Spleen (tissue), 7 donors: ENCODE results near the gene GMPS.

Experiments
- CTCF ChIP-seq, 11 experiments: fragments of 200-600 bp in 7 of 11; fragments of 450-650 bp in 4 of 11; sonication (generic) in 4 of 11; IDR thresholded peaks in 8 of 11; conservative IDR thresholded peaks in 3 of 11; 1 replicate in 7 of 11; 2 replicates in 4 of 11; pipeline versions ENCODE4 v1.4.0 to v1.8.0; 2016 to 2021; ENCODE audit warnings: antibody characterized with exemption in 11 of 11, inconsistent platforms in 4 of 11, mild to moderate bottlenecking in 1 of 11
- POLR2AphosphoS5 ChIP-seq, 3 donors: sonication (generic); formaldehyde crosslinking; IDR thresholded peaks; one replicate each; pipeline ENCODE4 v1.5.1; 2017; ENCODE audit warnings: antibody characterized with exemption in 3 of 3
- donor health status: DM: no; HTN: no; CAD: no; lungs with moderate emphysema.
- donor health status: DM: no; HTN: no; CAD: no.
- donor health status: DM: no; HTN: no; CAD: no.

DNA sequence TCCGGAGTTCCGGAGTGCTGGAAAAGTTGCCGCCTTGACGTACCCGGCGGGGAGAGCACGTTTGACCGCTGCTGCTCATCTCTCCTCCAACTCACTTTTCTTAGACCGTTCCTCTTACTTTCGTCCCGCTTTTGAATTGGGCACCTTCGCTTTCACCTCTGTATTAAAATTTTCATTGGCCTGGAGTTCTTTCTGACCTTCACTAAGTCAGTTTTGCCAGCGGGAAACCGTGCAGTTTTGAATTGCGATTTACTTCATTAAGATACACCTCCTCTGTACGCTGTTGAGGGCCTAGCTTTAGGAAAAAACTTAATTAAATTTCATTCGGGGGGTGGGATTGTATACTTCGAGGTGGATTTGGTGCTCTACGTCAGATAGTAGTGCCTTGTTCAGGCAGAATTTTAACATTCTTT, 1.3 kb downstream of the GMPS start:
- TF ChIP-seq CTCF (IDR thresholded peaks at IDR 0.05 in 8 of 11, conservative IDR thresholded peaks at IDR 0.05 in 3 of 11) = no peak
- TF ChIP-seq POLR2AphosphoS5 (IDR thresholded peaks at IDR 0.05) = no peak
